ENCODE measurements around the gene RPP21.
A peak's percentile ranks its signal among the peaks of the same experiment; 100 is the strongest.

RPP21 gene

DNA sequence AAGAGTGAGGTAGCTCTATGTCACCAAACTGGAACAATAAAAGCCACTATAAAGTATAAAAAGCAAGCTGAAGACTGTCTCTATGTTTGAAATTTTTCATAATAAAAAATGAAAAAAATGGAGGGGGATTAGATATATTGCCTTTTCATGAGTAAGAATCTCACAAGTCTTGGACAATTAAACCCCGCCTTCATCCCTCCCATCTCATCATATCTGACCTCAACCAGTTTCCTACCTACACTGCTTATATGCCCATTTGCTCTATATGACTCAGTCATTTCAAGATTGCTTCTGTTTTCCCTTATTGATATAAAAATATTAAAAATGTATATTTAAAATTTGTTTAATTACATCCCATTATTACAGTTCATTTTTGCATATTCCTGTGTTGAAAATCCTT is 21.1 kb upstream of the RPP21 start:
- no peak for DNase-seq (ENCODE audit: low read depth)
- H3K4me3 ChIP-seq (ENCODE audit: low read length): no peak overlapping the region
- TF ChIP-seq, protein P1, sequence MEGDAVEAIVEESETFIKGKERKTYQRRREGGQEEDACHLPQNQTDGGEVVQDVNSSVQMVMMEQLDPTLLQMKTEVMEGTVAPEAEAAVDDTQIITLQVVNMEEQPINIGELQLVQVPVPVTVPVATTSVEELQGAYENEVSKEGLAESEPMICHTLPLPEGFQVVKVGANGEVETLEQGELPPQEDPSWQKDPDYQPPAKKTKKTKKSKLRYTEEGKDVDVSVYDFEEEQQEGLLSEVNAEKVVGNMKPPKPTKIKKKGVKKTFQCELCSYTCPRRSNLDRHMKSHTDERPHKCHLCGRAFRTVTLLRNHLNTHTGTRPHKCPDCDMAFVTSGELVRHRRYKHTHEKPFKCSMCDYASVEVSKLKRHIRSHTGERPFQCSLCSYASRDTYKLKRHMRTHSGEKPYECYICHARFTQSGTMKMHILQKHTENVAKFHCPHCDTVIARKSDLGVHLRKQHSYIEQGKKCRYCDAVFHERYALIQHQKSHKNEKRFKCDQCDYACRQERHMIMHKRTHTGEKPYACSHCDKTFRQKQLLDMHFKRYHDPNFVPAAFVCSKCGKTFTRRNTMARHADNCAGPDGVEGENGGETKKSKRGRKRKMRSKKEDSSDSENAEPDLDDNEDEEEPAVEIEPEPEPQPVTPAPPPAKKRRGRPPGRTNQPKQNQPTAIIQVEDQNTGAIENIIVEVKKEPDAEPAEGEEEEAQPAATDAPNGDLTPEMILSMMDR (conservative IDR thresholded peaks at IDR 0.05; ENCODE audit: low read depth, low read length): no peak

DNA sequence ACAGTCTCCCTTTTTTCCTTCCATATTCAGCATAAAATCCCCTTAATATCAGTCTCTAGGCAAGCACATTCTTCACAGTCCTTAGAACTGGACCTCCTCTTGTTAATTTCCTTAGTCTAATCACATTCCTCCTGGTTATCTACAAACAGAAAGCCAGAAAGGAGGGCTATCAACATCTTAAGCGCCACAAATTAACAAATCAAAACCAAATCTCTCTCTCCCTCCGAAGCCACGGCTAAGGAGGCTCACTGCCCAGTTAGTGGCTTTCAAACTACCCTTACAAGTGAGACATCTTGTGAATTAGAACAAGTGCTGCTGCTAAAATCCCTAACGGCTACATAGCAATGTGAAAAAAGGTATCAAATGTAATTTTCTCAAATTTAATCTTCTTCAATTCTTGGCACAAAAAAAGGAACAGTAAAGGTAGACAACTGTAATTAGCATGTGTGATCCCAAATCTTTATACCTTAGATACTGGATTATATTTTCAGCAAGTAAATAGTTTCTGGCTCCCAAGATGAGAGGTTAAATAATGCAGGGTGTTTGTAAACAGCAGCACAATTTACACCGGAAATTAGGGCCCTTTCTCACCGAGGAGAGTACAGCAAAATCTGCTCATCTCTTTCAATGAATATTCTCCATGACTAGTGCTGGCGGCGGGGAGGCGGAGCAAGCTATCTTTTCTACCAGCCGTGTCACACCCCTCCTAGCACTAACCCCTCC is 19.6 kb upstream of the RPP21 start:
- TF ChIP-seq, protein P1 (conservative IDR thresholded peaks at IDR 0.05; ENCODE audit: low read depth, low read length): no peak
- H3K4me3 ChIP-seq (ENCODE audit: low read length): peak overlapping the region; percentile 85
- no peak for DNase-seq (ENCODE audit: low read depth)

DNA sequence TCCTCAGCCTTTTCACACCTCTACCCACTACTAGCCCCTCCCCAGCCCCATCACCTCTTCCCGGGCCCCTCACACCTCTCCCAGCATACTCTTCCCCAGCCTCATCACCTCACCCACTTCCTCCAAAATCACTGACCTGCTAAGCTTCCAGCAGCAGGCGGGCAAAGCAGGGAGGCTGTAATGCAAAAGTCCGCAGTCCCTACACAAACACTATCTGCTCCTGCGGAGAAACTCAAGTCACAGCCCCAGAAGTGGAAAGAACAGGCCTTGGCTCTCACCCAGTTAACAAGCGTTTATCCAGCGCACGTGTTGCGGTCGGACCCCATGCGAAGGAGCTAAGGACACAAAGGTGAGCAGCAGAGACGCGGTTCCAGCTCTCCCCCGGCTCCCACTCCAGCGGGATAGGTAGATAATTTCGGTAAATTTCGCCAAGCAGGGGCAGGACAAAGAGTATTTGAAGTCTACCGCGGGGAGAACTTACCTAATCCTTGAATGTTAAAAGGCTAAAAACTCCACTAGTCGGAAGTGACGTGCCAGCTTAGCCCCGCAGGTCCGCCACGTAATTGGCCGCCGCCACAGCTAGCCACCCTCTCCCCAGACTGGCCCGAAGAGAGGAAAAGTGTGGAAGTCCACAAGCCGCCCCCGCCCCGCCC is 19.0 kb upstream of the RPP21 start:
- peak overlapping the region; percentile 85 for H3K4me3 ChIP-seq (ENCODE audit: low read length)
- peak; percentile 59 for DNase-seq (ENCODE audit: low read depth)
- TF ChIP-seq, protein P1 (conservative IDR thresholded peaks at IDR 0.05; ENCODE audit: low read depth, low read length): no peak

DNA sequence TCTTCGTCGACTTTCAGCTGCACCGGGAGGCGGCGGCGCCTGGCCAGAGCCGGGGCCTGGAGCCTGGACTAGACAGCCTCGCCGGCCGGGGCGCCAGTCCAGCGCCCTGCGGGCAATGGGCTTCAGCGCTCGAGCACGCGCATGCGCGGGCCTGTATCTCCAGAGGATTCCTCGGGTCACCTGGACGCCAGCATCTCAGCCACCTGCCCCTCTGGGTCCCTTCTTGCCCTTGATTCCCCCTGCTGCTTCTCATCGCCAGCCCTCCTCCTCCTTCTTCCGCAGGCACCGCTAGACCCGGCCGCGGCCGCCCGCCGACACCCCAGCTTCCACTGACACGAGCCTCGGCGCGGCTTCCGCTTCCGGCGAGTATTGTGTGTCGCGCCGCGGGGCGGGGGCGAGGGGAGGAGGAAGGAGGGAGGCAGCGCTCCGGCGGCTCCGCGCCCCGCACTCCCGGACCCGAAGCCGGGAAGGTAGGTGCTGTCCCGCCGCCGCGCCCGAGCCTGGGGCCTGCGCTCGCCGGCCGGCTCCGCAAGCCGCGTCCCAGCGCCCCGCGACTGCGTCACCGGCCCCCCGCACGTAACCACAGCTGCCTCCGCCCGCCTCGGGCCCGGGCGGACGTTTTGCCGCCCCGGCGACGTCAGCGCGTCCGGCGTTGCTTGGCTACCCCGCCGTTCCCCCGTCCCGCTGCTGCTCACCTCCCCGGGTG is 18.3 kb upstream of the RPP21 start, which contains the start of gene TRIM39:
TSS of gene TRIM39 (plus strand) at position 402 of the 706 bp plus-strand sequence. CDS start 2,391 bp downstream, outside the sequence.
- TF ChIP-seq, protein P1 (conservative IDR thresholded peaks at IDR 0.05; ENCODE audit: low read depth, low read length): no peak
- no peak for DNase-seq (ENCODE audit: low read depth)
- peak within 1 kb of the TSS; percentile 85 for H3K4me3 ChIP-seq (ENCODE audit: low read length)

DNA sequence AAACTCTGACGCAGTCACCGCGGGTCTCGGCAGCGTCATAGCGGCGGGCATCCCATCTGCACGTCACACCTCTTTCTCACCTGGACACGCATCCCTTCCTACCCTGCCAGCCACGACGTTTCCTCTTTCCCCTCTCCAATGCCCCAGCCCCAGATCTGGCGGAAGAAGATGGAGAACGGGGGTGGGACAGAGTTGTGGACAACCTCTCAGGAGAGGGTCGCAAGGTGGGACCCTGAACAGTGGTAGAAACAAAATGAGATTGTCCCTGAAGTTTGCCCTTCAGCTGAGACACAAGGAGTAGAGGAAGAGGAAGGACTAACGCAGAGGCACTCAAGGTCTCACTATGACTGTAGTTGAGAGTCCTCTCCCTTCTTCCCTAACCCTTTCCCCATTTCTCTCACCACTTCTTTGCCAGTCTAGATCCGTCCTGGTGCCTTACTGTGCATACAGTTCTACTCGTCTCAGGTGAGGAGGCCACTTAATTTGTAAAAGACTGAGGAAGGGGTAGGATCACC is 17.7 kb upstream of the RPP21 start:
- peak overlapping the region; percentile 85 for H3K4me3 ChIP-seq (ENCODE audit: low read length)
- no peak for DNase-seq (ENCODE audit: low read depth)
- TF ChIP-seq, protein P1 (conservative IDR thresholded peaks at IDR 0.05; ENCODE audit: low read depth, low read length): no peak

DNA sequence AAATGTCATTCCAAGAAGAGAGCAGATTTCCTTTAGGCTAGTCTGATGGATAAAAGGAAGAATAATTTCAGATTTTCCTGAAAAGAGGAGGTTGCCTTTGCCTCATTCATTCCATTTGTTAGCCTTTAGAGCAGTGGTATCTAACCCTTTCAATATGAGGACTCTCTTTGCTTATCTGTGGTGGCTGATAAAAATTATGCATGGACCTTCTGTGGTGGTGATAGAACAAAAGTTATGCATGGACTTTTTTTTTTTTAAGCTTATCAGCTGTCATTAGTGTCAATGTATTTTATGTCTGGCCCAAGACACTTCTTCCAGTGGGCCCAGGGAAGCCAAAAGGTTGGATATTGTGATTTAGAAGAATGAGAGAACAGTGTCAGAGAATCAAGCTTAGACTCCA is 16.6 kb upstream of the RPP21 start:
- no peak overlapping the region for H3K4me3 ChIP-seq (ENCODE audit: low read length)
- TF ChIP-seq, protein P1 (conservative IDR thresholded peaks at IDR 0.05; ENCODE audit: low read depth, low read length): no peak
- DNase-seq (ENCODE audit: low read depth): no peak

Measured in retinal pigment epithelial cell (primary cell).